MG63 (cell line): ENCODE results near the gene PCDH18. TPM values are rescaled to one million over a fixed set of nuclear protein-coding genes. Genes with fewer than 3 reads are reported as not detected.
"Not testable (repeated sequence)": the region's sequence is repeated elsewhere in the genome, so short reads cannot be mapped to it uniquely, and the experiment has no call there.

Experiments used
- DNase-seq: peaks from one replicate; pipeline ENCODE4 v3.0.0-alpha.2; 2020
- H3K27me3 ChIP-seq: fragments of 250-450 bp; sonication (Bioruptor Pico); 2 replicates; pipeline ENCODE4 v1.5.1; 2020; ENCODE audit warnings: mild to moderate bottlenecking, moderate library complexity
- H3K36me3 ChIP-seq: fragments of 250-450 bp; sonication (Bioruptor Pico); 2 replicates; pipeline ENCODE4 v1.5.1; 2020; ENCODE audit warnings: mild to moderate bottlenecking, moderate library complexity
- H3K4me3 ChIP-seq: fragments of 250-450 bp; sonication (Bioruptor Pico); 2 replicates; pipeline ENCODE4 v1.5.1; 2020; ENCODE audit warnings: mild to moderate bottlenecking, moderate library complexity
- H3K9me3 ChIP-seq: fragments of 250-450 bp; sonication (Bioruptor Pico); 2 replicates; pipeline ENCODE4 v1.5.1; 2020; ENCODE audit warnings: mild to moderate bottlenecking, moderate library complexity
- total RNA-seq: library from RNA; depleted of rRNA; stranded (reverse); fragments of >200 nt; shearing (Covaris generic); gene quantifications from 2 replicates; pipeline ENCODE4 v1.2.3, GENCODE V29; 2014; ENCODE audit warnings: low replicate concordance

The PCDH18 gene
- total RNA-seq, 1 experiment from 2014 or later: 22.1 TPM

GRCh38 chr4:137535718-137536117, 3.4 kb upstream of the PCDH18 start:
- Histone ChIP-seq H3K36me3 (peaks cover 2% of the 10 kb centered on the region), H3K4me3 (no peak overlapping the region), H3K27me3 (no peaks in the 10 kb centered on the region), H3K9me3 (no peaks in the 10 kb centered on the region)
- DNase-seq: no peak

GRCh38 chr4:137534516-137534915, 2.2 kb upstream of the PCDH18 start:
- H3K9me3 ChIP-seq: no peaks in the 10 kb centered on the region
- no peak for DNase-seq
- H3K27me3 ChIP-seq: no peaks in the 10 kb centered on the region
- peaks cover 14% of the 10 kb centered on the region for H3K36me3 ChIP-seq
- H3K4me3 ChIP-seq: no peak overlapping the region

GRCh38 chr4:137533855-137534254, 1.6 kb upstream of the PCDH18 start:
- peaks cover 21% of the 10 kb centered on the region for H3K36me3 ChIP-seq
- H3K4me3 ChIP-seq: peak overlapping the region; percentile 83
- no peaks in the 10 kb centered on the region for H3K9me3 ChIP-seq
- H3K27me3 ChIP-seq: no peaks in the 10 kb centered on the region
- DNase-seq: no peak

- H3K27me3 ChIP-seq: no peaks in the 10 kb centered on the region
- DNase-seq: no peak
- peaks cover 31% of the 10 kb centered on the region for H3K36me3 ChIP-seq
- peak overlapping the region; percentile 83 for H3K4me3 ChIP-seq
- no peaks in the 10 kb centered on the region for H3K9me3 ChIP-seq
Measured at GRCh38 chr4:137532869-137533236, 559 bp upstream of the PCDH18 start.

GRCh38 chr4:137531168-137531985, 917 bp downstream of the PCDH18 start:
- Histone ChIP-seq H3K4me3 (peak overlapping the region; percentile 83), H3K27me3 (no peaks in the 10 kb centered on the region), H3K9me3 (no peaks in the 10 kb centered on the region), H3K36me3 (peaks cover 44% of the 10 kb centered on the region)
- no peak for DNase-seq

- DNase-seq: no peak
- H3K36me3 ChIP-seq: peaks cover 49% of the 10 kb centered on the region
- H3K9me3 ChIP-seq: no peaks in the 10 kb centered on the region
Measured at GRCh38 chr4:137530176-137530575, 2.1 kb downstream of the PCDH18 start.

GRCh38 chr4:137529432-137529831, 2.9 kb downstream of the PCDH18 start:
- Histone ChIP-seq H3K36me3 (peaks cover 53% of the 10 kb centered on the region), H3K9me3 (no peaks in the 10 kb centered on the region), H3K4me3 (peak overlapping the region; percentile 83), H3K27me3 (no peaks in the 10 kb centered on the region)
- no peak for DNase-seq

More at GRCh38 chr4:137530176-137530575, 2.1 kb downstream of the PCDH18 start:
- Histone ChIP-seq H3K4me3 (peak overlapping the region; percentile 83), H3K27me3 (no peaks in the 10 kb centered on the region)

- DNase-seq: no peak
- Histone ChIP-seq H3K9me3 (no peaks in the 10 kb centered on the region), H3K36me3 (peaks cover 61% of the 10 kb centered on the region), H3K4me3 (peak overlapping the region; percentile 83), H3K27me3 (no peaks in the 10 kb centered on the region)
Measured at GRCh38 chr4:137528673-137529072, 3.6 kb downstream of the PCDH18 start.

GRCh38 chr4:137526681-137527080, 5.6 kb downstream of the PCDH18 start:
- Histone ChIP-seq H3K27me3 (no peaks in the 10 kb centered on the region), H3K4me3 (no peak overlapping the region), H3K36me3 (peaks cover 81% of the 10 kb centered on the region), H3K9me3 (no peaks in the 10 kb centered on the region)
- no peak for DNase-seq

GRCh38 chr4:137524725-137525369, 7.4 kb downstream of the PCDH18 start:
- Histone ChIP-seq H3K9me3 (no peaks in the 10 kb centered on the region), H3K36me3 (peaks cover 87% of the 10 kb centered on the region), H3K4me3 (no peak overlapping the region), H3K27me3 (no peaks in the 10 kb centered on the region)
- DNase-seq: peak; percentile 21

GRCh38 chr4:137523329-137523728, 9.0 kb downstream of the PCDH18 start:
- Histone ChIP-seq H3K27me3 (no peaks in the 10 kb centered on the region), H3K36me3 (peaks cover 74% of the 10 kb centered on the region), H3K4me3 (no peak overlapping the region), H3K9me3 (no peaks in the 10 kb centered on the region)
- DNase-seq: no peak

- H3K36me3 ChIP-seq: peaks cover 53% of the 10 kb centered on the region
Measured at GRCh38 chr4:137521053-137521452, 11.2 kb downstream of the PCDH18 start.

GRCh38 chr4:137519406-137519805, 12.9 kb downstream of the PCDH18 start:
- DNase-seq: peak; percentile 58
- peaks cover 46% of the 10 kb centered on the region for H3K36me3 ChIP-seq
- H3K9me3 ChIP-seq: no peaks in the 10 kb centered on the region
- no peaks in the 10 kb centered on the region for H3K27me3 ChIP-seq
- H3K4me3 ChIP-seq: no peak overlapping the region

More at GRCh38 chr4:137521053-137521452, 11.2 kb downstream of the PCDH18 start:
- no peaks in the 10 kb centered on the region for H3K27me3 ChIP-seq
- H3K9me3 ChIP-seq: no peaks in the 10 kb centered on the region
- no peak overlapping the region for H3K4me3 ChIP-seq
- DNase-seq: no peak

GRCh38 chr4:137517323-137517722, 15.0 kb downstream of the PCDH18 start:
- not testable (repeated sequence) for H3K27me3 ChIP-seq, H3K4me3 ChIP-seq, DNase-seq, H3K9me3 ChIP-seq
- H3K36me3 ChIP-seq: peaks cover 26% of the 10 kb centered on the region

GRCh38 chr4:137514406-137515111, 17.7 kb downstream of the PCDH18 start:
- Histone ChIP-seq H3K9me3 (no peaks in the 10 kb centered on the region), H3K27me3 (no peaks in the 10 kb centered on the region), H3K4me3 (no peak overlapping the region), H3K36me3 (no peaks in the 10 kb centered on the region; the same call in 1 of the 2 replicates)
- DNase-seq: no peak

GRCh38 chr4:137510557-137511265, 21.6 kb downstream of the PCDH18 start:
- no peak overlapping the region for H3K4me3 ChIP-seq
- peak; percentile 45 for DNase-seq
- no peaks in the 10 kb centered on the region for H3K9me3 ChIP-seq
- no peaks in the 10 kb centered on the region for H3K27me3 ChIP-seq
- no peaks in the 10 kb centered on the region for H3K36me3 ChIP-seq

GRCh38 chr4:137509855-137510282, 22.4 kb downstream of the PCDH18 start:
- H3K4me3 ChIP-seq: no peak overlapping the region
- no peaks in the 10 kb centered on the region for H3K9me3 ChIP-seq
- H3K36me3 ChIP-seq: no peaks in the 10 kb centered on the region
- no peak for DNase-seq
- no peaks in the 10 kb centered on the region for H3K27me3 ChIP-seq
